K562 (cell line): ENCODE data around the gene APOBEC3C. TPM values are rescaled to one million over a fixed set of nuclear protein-coding genes. Genes with fewer than 3 reads are reported as not detected.
A peak's percentile ranks its signal among the peaks of the same experiment; 100 is the strongest.

ENCODE experiments used
- ATAC-seq: fragments of 200-7000 bp; cut with Tn5 transposase; 3 replicates; pipeline ENCODE4 v1.9.1; 2020; ENCODE audit warnings: moderate library complexity
- BruUV-seq: library from RNA; stranded (reverse); fragments of 400-500 nt; replicated peaks from 2 replicates; lab custom pipeline; 2021; lab: Mats Ljungman, UMichigan
- CTCF ChIA-PET: fragments of 300-600 bp; formaldehyde crosslinking; extraction: SDS; loops from one replicate; lab custom pipeline; 2021; ENCODE audit warnings: low intra/inter-chr PET ratio; lab: Yijun Ruan, JAX
- POLR2A ChIA-PET: fragments of 300-600, 350-650 bp; sonication (Branson Sonifier 250); formaldehyde crosslinking; extraction: SDS; loops from one replicate; lab custom pipeline; 2021; ENCODE audit warnings: antibody characterized with exemption, inconsistent platforms; lab: Yijun Ruan, JAX
- DNase-seq, 4 experiments: peaks; one replicate each; pipeline versions ENCODE4 v3.0.0 to v3.0.0-alpha.2; 2011 to 2018; ENCODE audit warnings: low spot score in 3 of 4, mixed read lengths in 3 of 4; ENCODE audit errors: extremely low read depth in 1 of 4
- FAIRE-seq: peaks from 2 replicates; lab custom pipeline; 2011; peaks lifted over from hg19 to GRCh38; lab: Jason Lieb, UNC
- H2AFZ ChIP-seq: 2 replicates; pipeline ENCODE4 v1.6.0; 2011; ENCODE audit warnings: low read depth, low read length, control low read depth, inconsistent platforms
- H3K27ac ChIP-seq: fragments of 200-600 bp; 3 replicates; pipeline ENCODE4 v1.8.0; 2011; ENCODE audit warnings: low read depth, mild to moderate bottlenecking, control low read depth, inconsistent platforms, low read length, moderate library complexity, mixed read lengths; ENCODE audit errors: extremely low read depth
- H3K27me3 ChIP-seq, 2 experiments: fragments of 300-600 bp in 1 of 2; 2 replicates in 1 of 2; 3 replicates in 1 of 2; pipeline versions ENCODE4 v1.6.0 to v1.8.0; 2011; ENCODE audit warnings: inconsistent platforms in 2 of 2, low read length in 2 of 2, mild to moderate bottlenecking in 1 of 2, mixed read lengths in 1 of 2, moderate library complexity in 1 of 2; ENCODE audit not compliant: control insufficient read depth in 2 of 2, insufficient read depth in 2 of 2
- H3K36me3 ChIP-seq: fragments of 300-600 bp; 3 replicates; pipeline ENCODE4 v1.8.0; 2011; ENCODE audit warnings: mild to moderate bottlenecking, low read length, inconsistent platforms; ENCODE audit not compliant: control insufficient read depth, insufficient read depth
- H3K4me1 ChIP-seq, 2 experiments: fragments of 200-600 bp in 1 of 2; replicated peaks in 1 of 2; 2 replicates in 1 of 2; 3 replicates in 1 of 2; pipeline versions ENCODE4 v1.5.1 to v1.8.0; 2011; ENCODE audit warnings: inconsistent platforms in 2 of 2, low read length in 2 of 2, mild to moderate bottlenecking in 1 of 2, mixed read lengths in 1 of 2, moderate library complexity in 1 of 2; ENCODE audit not compliant: control insufficient read depth in 2 of 2, insufficient read depth in 2 of 2
- H3K4me2 ChIP-seq: 2 replicates; pipeline ENCODE4 v1.6.1; 2011; ENCODE audit warnings: low read length, control low read depth, inconsistent platforms, mixed read lengths; ENCODE audit not compliant: insufficient read depth
- H3K4me3 ChIP-seq: fragments of 200-600 bp; sonication (generic), shearing (Covaris generic); 2 replicates; pipeline ENCODE4 v1.5.1; 2016; ENCODE audit warnings: control low read depth, inconsistent platforms
- H3K79me2 ChIP-seq: fragments of 200-600 bp; 3 replicates; pipeline ENCODE4 v1.8.0; 2011; ENCODE audit warnings: low read length, inconsistent platforms; ENCODE audit not compliant: control insufficient read depth, insufficient read depth
- H3K9ac ChIP-seq, 2 experiments: 2 replicates each; pipeline versions ENCODE4 v1.6.0 to v1.6.1; 2011; ENCODE audit warnings: low read depth in 2 of 2, low read length in 2 of 2, control low read depth in 1 of 2, inconsistent platforms in 1 of 2, mild to moderate bottlenecking in 1 of 2, mixed read lengths in 1 of 2; ENCODE audit not compliant: insufficient read depth in 1 of 2
- H3K9me1 ChIP-seq: one replicate; pipeline ENCODE4 v1.6.0; 2011; ENCODE audit warnings: inconsistent platforms, mild to moderate bottlenecking, low read length, moderate library complexity; ENCODE audit not compliant: control insufficient read depth, insufficient read depth
- H3K9me3 ChIP-seq: replicated peaks from 2 replicates; pipeline ENCODE4 v1.5.1; 2011; ENCODE audit warnings: low read depth, low read length, inconsistent platforms; ENCODE audit not compliant: control insufficient read depth, insufficient read depth
- H4K20me1 ChIP-seq: replicated peaks from 2 replicates; pipeline ENCODE4 v1.6.1; 2011; ENCODE audit warnings: low read length, inconsistent platforms, mixed read lengths; ENCODE audit not compliant: control insufficient read depth, insufficient read depth
- CHD2 ChIP-seq: IDR thresholded peaks from 2 replicates; pipeline ENCODE4 v1.6.1; 2011; ENCODE audit warnings: low read depth, low read length
- CTCF ChIP-seq, 3 experiments: IDR thresholded peaks in 2 of 3; conservative IDR thresholded peaks in 1 of 3; 2 replicates each; pipeline ENCODE4 v1.5.1; 2011 to 2012; ENCODE audit warnings: low read length in 3 of 3, mild to moderate bottlenecking in 3 of 3, control low read depth in 2 of 3, improper control_type of control experiment in 1 of 3, inconsistent platforms in 1 of 3, low read depth in 1 of 3, mixed read lengths in 1 of 3, moderate library complexity in 1 of 3; ENCODE audit not compliant: insufficient read depth in 2 of 3
- LARP7 ChIP-seq: fragments of 450-650 bp; IDR thresholded peaks from 2 replicates; pipeline ENCODE4 v1.6.1; 2016
- NFATC3 ChIP-seq: fragments of 450-650 bp; IDR thresholded peaks from 2 replicates; pipeline ENCODE4 v1.6.1; 2017; ENCODE audit warnings: mild to moderate bottlenecking
- POLR2A ChIP-seq: fragments of 450-650 bp; conservative IDR thresholded peaks from 2 replicates; pipeline ENCODE4 v1.6.1; 2016
- ZNF174 ChIP-seq: fragments of 250-450 bp; sonication (Bioruptor Pico); IDR thresholded peaks from 2 replicates; pipeline ENCODE4 v1.4.0; 2020; ENCODE audit warnings: mild to moderate bottlenecking
- WGBS: fragments of 100-300 bp; shearing (Covaris generic); methylation state at CpG from one replicate; pipeline ENCODE4 v1.1.6; 2016; ENCODE audit warnings: low coverage, mixed read lengths; ENCODE audit not compliant: insufficient coverage; ENCODE audit errors: missing lambda C conversion rate; 5-methylcytosine and 5-hydroxymethylcytosine counted together
- in situ Hi-C: fragments of 300-500 bp; cut with MboI; formaldehyde crosslinking; loops from 4 replicates; pipeline ENCODE4 v1.15.0; 2018; ENCODE audit warnings: inconsistent platforms, mixed read lengths
- intact Hi-C: fragments of 100-400 bp; cut with micrococcal nuclease; formaldehyde crosslinking; loops from 2 replicates; pipeline ENCODE4 v1.14.2; 2022
- polyA plus RNA-seq, 8 experiments: library from polyadenylated mRNA; depleted of rRNA in 4 of 8; stranded (reverse) in 5 of 8; unstranded in 3 of 8; fragments of >200 nt; fragmentation: Nextera tagmentation in 2 of 8; fragmentation: Illumina TruSeq in 1 of 8; extraction: Ambion mirVana in 2 of 8; extraction: Trizol in 1 of 8; gene quantifications; 2 replicates each; pipeline versions ENCODE4 v1.2.1 to v1.2.3, GENCODE V29; 2011 to 2014; ENCODE audit warnings: inconsistent platforms in 1 of 8, missing spikeins in 1 of 8
- total RNA-seq, 7 experiments: library from RNA; depleted of rRNA in 6 of 7; stranded (reverse); fragments of >200 nt in 6 of 7; fragmentation: Illumina TruSeq in 2 of 7; extraction: Trizol in 2 of 7; gene quantifications; 2 replicates each; pipeline versions ENCODE4 v1.2.1 to v1.2.3, GENCODE V29; 2011 to 2021; ENCODE audit warnings: low replicate concordance in 1 of 7
- TF ChIP-seq, protein P1 (sequence below): fragments of 450-650 bp; IDR thresholded peaks from 2 replicates; pipeline ENCODE4 v1.6.1; 2017; ENCODE audit warnings: antibody characterized with exemption

APOBEC3C gene
- total and polyA plus RNA-seq, 9 of the 15 experiments (the other 6 are each of a cell fraction or from before 2014, with no cell fraction given), result 12.4 to 285 (median 55.5) TPM

DNA sequence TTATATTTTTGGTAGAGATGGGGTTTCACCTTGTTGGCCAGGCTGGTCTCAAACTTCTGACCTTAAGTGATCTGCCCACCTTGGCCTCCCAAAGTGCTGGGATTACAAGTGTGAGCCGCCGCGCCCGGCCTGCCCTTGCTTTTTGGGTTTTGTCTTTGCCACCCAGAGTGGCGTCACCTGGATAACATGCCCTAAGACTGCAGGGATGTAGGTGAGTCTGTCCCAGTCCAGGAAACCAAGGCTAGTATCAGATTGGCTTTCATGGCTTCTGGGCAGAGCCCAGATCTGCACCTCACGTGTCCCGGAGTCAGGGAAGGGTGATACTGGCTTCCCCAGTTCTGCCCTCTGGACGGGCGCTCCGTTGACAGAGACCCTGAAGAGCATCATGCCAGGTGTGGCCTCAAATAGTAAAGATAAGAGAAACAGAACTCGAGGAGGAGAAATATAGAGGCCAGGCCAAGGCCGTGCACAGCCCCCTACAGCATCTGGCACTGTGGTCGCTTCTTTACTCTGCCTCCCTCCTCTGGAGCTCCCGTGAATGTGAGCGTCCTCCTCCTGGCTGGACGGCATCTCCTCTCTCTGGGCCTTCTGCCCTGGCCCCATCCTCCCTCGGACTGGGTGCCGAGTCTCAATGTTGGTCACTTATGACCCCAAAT lies 39.8 kb upstream of the APOBEC3C start:
- intact Hi-C loops (no loop called here), in situ Hi-C loops (no loop called here)
- CTCF ChIA-PET, result no interaction called here
- Histone ChIP-seq H3K9me3 (no peaks in the 10 kb centered on the region), H3K27ac (no peak overlapping the region), H4K20me1 (no peaks in the 10 kb centered on the region), H3K4me2 (no peak overlapping the region), H3K27me3 (peaks cover 0 to 20% of the 10 kb centered on the region in 2 experiments; a peak in 3 of 5 replicates), H3K9me1 (no peaks in the 10 kb centered on the region), H3K4me3 (no peak overlapping the region), H3K79me2 (no peaks in the 10 kb centered on the region), H3K9ac (no peak overlapping the region), H3K36me3 (no peaks in the 10 kb centered on the region), H3K4me1 (no peaks in the 10 kb centered on the region; a peak in 1 of 5 replicates), H2AFZ (no peak overlapping the region; the same call in 1 of the 2 replicates)
- WGBS, result 30% methylated on average over 18 of the region's 18 CpGs
- no TSS peak for BruUV-seq
- POLR2A ChIA-PET, result interaction anchor here (0.6 to 0.8 kb wide), 3 partner anchors 10 to 217 kb away, joined by 3 to 4 read pairs (median 3); no protein-coding TSS in a partner anchor
- DNase-seq, result no peak
- no peak for FAIRE-seq
- ATAC-seq, result no peak
- TF ChIP-seq LARP7 (no peak), CHD2 (no peak), NFATC3 (no peak), ZNF174 (CRISPR knock-in tag) (no peak), POLR2A (no peak), CTCF (IDR thresholded peaks at IDR 0.05 in 2 of 3, conservative IDR thresholded peaks at IDR 0.05 in 1 of 3; ENCODE audit: insufficient read depth in 2 of 3, low read depth in 1 of 3, low read length in 3 of 3) (0 out of 6 replicates have a peak, but pooled peaks of 1 of the 3 experiments have one; percentile 9)
- TF ChIP-seq, protein P1, sequence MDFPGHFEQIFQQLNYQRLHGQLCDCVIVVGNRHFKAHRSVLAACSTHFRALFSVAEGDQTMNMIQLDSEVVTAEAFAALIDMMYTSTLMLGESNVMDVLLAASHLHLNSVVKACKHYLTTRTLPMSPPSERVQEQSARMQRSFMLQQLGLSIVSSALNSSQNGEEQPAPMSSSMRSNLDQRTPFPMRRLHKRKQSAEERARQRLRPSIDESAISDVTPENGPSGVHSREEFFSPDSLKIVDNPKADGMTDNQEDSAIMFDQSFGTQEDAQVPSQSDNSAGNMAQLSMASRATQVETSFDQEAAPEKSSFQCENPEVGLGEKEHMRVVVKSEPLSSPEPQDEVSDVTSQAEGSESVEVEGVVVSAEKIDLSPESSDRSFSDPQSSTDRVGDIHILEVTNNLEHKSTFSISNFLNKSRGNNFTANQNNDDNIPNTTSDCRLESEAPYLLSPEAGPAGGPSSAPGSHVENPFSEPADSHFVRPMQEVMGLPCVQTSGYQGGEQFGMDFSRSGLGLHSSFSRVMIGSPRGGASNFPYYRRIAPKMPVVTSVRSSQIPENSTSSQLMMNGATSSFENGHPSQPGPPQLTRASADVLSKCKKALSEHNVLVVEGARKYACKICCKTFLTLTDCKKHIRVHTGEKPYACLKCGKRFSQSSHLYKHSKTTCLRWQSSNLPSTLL, result no peak
